CD14-positive monocyte (primary cell): ENCODE results near the gene ANKLE2. TPM values are rescaled to one million over a fixed set of nuclear protein-coding genes. Genes with fewer than 3 reads are reported as not detected.
"Not testable (repeated sequence)": the region's sequence is repeated elsewhere in the genome, so short reads cannot be mapped to it uniquely, and the experiment has no call there.

Source experiments
- DNase-seq, 3 donors: peaks; one replicate each; pipeline ENCODE4 v3.0.0-alpha.2; 2011 to 2022
- H2AFZ ChIP-seq: 2 replicates; pipeline ENCODE4 v1.6.0; 2012; ENCODE audit warnings: mild to moderate bottlenecking, low read depth, low read length, inconsistent platforms; ENCODE audit not compliant: insufficient read depth, poor library complexity, severe bottlenecking
- H3K27ac ChIP-seq, 2 donors: 1 replicate in 1 of 2; 2 replicates in 1 of 2; pipeline ENCODE4 v1.5.1; 2012 to 2013; ENCODE audit warnings: low read length in 2 of 2, control low read depth in 1 of 2, inconsistent platforms in 1 of 2, low read depth in 1 of 2, mild to moderate bottlenecking in 1 of 2
- H3K27me3 ChIP-seq, 2 donors: one replicate each; pipeline versions ENCODE4 v1.6.0 to v1.6.1; 2011 to 2013; ENCODE audit warnings: low read length in 2 of 2; ENCODE audit not compliant: control insufficient read depth in 2 of 2, insufficient read depth in 2 of 2
- H3K36me3 ChIP-seq, 2 donors: replicated peaks in 1 of 2; 1 replicate in 1 of 2; 2 replicates in 1 of 2; pipeline versions ENCODE4 v1.5.1 to v1.6.1; 2012 to 2013; ENCODE audit warnings: low read length in 2 of 2, control low read depth in 1 of 2, inconsistent platforms in 1 of 2, mild to moderate bottlenecking in 1 of 2; ENCODE audit not compliant: insufficient read depth in 2 of 2, control insufficient read depth in 1 of 2
- H3K4me1 ChIP-seq, 2 donors: 1 replicate in 1 of 2; 2 replicates in 1 of 2; pipeline versions ENCODE4 v1.5.1 to v1.6.1; 2012 to 2013; ENCODE audit warnings: low read length in 2 of 2, control low read depth in 1 of 2, inconsistent platforms in 1 of 2, mild to moderate bottlenecking in 1 of 2, moderate library complexity in 1 of 2; ENCODE audit not compliant: insufficient read depth in 2 of 2, control insufficient read depth in 1 of 2
- H3K4me2 ChIP-seq: replicated peaks from 2 replicates; pipeline ENCODE3; 2012; ENCODE audit warnings: low read length, moderate library complexity, mild to moderate bottlenecking; ENCODE audit not compliant: poor library complexity, severe bottlenecking; ENCODE audit errors: extremely low read depth
- H3K4me3 ChIP-seq, 3 experiments: fragments of 200-600 bp in 1 of 3; sonication (generic) in 1 of 3; replicated peaks in 1 of 3; 1 replicate in 2 of 3; 2 replicates in 1 of 3; pipeline ENCODE4 v1.5.1; 2011 to 2013; ENCODE audit warnings: low read length in 3 of 3, mild to moderate bottlenecking in 3 of 3, control low read depth in 2 of 3, low read depth in 2 of 3, inconsistent platforms in 1 of 3, moderate library complexity in 1 of 3
- H3K79me2 ChIP-seq: 2 replicates; pipeline ENCODE4 v1.6.0; 2012; ENCODE audit warnings: mild to moderate bottlenecking, control low read depth, inconsistent platforms, low read length, moderate library complexity; ENCODE audit not compliant: insufficient read depth
- H3K9ac ChIP-seq: 2 replicates; pipeline ENCODE4 v1.6.0; 2017; ENCODE audit warnings: low read length, mild to moderate bottlenecking; ENCODE audit not compliant: insufficient read depth, poor library complexity, severe bottlenecking
- H3K9me3 ChIP-seq, 2 donors: replicated peaks in 1 of 2; 1 replicate in 1 of 2; 2 replicates in 1 of 2; pipeline versions ENCODE4 v1.5.1 to v1.6.1; 2012 to 2013; ENCODE audit warnings: low read length in 2 of 2, control low read depth in 1 of 2; ENCODE audit not compliant: control insufficient read depth in 1 of 2, insufficient read depth in 1 of 2
- H4K20me1 ChIP-seq: 2 replicates; pipeline ENCODE4 v1.6.0; 2012; ENCODE audit warnings: mild to moderate bottlenecking, low read length, control low read depth, moderate library complexity; ENCODE audit not compliant: insufficient read depth
- H3K27ac Mint-ChIP-seq, 7 donors: one replicate each; pipeline ENCODE4 v1.8.0; 2020; ENCODE audit warnings: mild to moderate bottlenecking in 7 of 7, mixed read lengths in 7 of 7, moderate library complexity in 6 of 7, inconsistent platforms in 2 of 7
- H3K27me3 Mint-ChIP-seq, 3 donors: one replicate each; pipeline ENCODE4 v1.8.0; 2021 to 2022; ENCODE audit warnings: low read depth in 3 of 3, mild to moderate bottlenecking in 3 of 3, mixed read lengths in 3 of 3, moderate library complexity in 3 of 3, inconsistent platforms in 1 of 3
- H3K36me3 Mint-ChIP-seq, 2 donors: one replicate each; pipeline ENCODE4 v1.8.0; 2020; ENCODE audit warnings: mixed read lengths in 2 of 2, inconsistent platforms in 1 of 2, mild to moderate bottlenecking in 1 of 2
- H3K4me1 Mint-ChIP-seq: one replicate; pipeline ENCODE4 v1.8.0; 2020; ENCODE audit warnings: mild to moderate bottlenecking, mixed read lengths
- H3K4me3 Mint-ChIP-seq, 2 donors: one replicate each; pipeline ENCODE4 v1.8.0; 2020; ENCODE audit warnings: mild to moderate bottlenecking in 2 of 2, mixed read lengths in 2 of 2, moderate library complexity in 1 of 2
- H3K9me3 Mint-ChIP-seq, 7 donors: one replicate each; pipeline ENCODE4 v1.8.0; 2020 to 2022; ENCODE audit warnings: mixed read lengths in 7 of 7, mild to moderate bottlenecking in 6 of 7, moderate library complexity in 6 of 7, inconsistent platforms in 2 of 7
- WGBS: methylation state at CpG from one replicate; pipeline ENCODE4 v1.1.5; 2013; ENCODE audit warnings: missing lambda C conversion rate; ENCODE audit not compliant: insufficient coverage; 5-methylcytosine and 5-hydroxymethylcytosine counted together
- intact Hi-C, 2 donors: fragments of 100-400 bp; cut with micrococcal nuclease; formaldehyde crosslinking; loops; one replicate each; pipeline versions ENCODE4 v1.15.0 to v1.15.1; 2023
- polyA plus RNA-seq, 3 donors: library from polyadenylated mRNA; depleted of rRNA in 1 of 3; unstranded in 2 of 3; stranded (reverse) in 1 of 3; fragments of 300-500 nt in 2 of 3; fragments of >200 nt in 1 of 3; fragmentation: Illumina TruSeq in 2 of 3; gene quantifications; 1 replicate in 2 of 3; 2 replicates in 1 of 3; pipeline ENCODE4 v1.2.3, GENCODE V29; 2012 to 2021
- TF ChIP-seq, protein P1 (sequence below): fragments of 200-600 bp; IDR thresholded peaks from one replicate; pipeline ENCODE4 v1.8.0; 2022; ENCODE audit warnings: antibody characterized with exemption, mild to moderate bottlenecking

The ANKLE2 gene
- polyA plus RNA-seq, 3 donors: 10.1 to 88.4 (median 15.0) TPM

DNA sequence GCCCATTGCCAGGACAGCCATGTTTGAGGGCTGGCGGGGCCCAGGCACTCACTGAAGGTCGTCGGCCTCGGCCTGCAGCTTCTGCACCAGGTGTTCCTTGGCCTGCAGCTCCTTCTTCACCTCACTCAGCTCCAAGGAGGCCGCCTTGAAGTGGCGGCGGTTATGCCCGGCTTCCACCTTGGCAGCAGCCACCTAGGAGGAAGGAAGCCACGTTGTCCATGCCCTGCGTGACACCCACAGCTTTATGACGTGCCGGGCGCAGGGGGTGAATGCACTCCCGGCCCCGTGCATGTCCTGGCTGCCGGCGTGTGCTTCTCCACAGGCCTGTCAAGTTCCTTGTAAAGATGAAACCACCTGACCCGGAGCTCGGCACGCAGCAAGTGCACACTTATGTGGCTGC, 16.0 kb upstream of the ANKLE2 start:
- Mint-ChIP-seq H3K4me3 (no peak overlapping the region), H3K9me3 (peaks cover 0 to 2% (median 0%) of the 10 kb centered on the region in 7 donors), H3K27me3 (peaks cover 0 to 2% (median 0%) of the 10 kb centered on the region in 3 donors), H3K36me3 (peaks cover 64 to 93% of the 10 kb centered on the region in 2 donors), H3K27ac (peak overlapping the region in 1 of 7 donors; percentile 68), H3K4me1 (peaks cover 3% of the 10 kb centered on the region)
- no peak for DNase-seq
- Histone ChIP-seq H3K4me1 (peaks cover 2 to 4% of the 10 kb centered on the region in 2 donors), H3K9me3 (no peaks in the 10 kb centered on the region), H3K27ac (no peak overlapping the region), H3K4me2 (no peak overlapping the region), H4K20me1 (no peaks in the 10 kb centered on the region), H2AFZ (no peak overlapping the region), H3K9ac (no peak overlapping the region), H3K27me3 (no peaks in the 10 kb centered on the region), H3K79me2 (no peaks in the 10 kb centered on the region), H3K4me3 (no peak overlapping the region), H3K36me3 (peaks cover 79 to 98% of the 10 kb centered on the region in 2 donors)
- TF ChIP-seq, protein P1, sequence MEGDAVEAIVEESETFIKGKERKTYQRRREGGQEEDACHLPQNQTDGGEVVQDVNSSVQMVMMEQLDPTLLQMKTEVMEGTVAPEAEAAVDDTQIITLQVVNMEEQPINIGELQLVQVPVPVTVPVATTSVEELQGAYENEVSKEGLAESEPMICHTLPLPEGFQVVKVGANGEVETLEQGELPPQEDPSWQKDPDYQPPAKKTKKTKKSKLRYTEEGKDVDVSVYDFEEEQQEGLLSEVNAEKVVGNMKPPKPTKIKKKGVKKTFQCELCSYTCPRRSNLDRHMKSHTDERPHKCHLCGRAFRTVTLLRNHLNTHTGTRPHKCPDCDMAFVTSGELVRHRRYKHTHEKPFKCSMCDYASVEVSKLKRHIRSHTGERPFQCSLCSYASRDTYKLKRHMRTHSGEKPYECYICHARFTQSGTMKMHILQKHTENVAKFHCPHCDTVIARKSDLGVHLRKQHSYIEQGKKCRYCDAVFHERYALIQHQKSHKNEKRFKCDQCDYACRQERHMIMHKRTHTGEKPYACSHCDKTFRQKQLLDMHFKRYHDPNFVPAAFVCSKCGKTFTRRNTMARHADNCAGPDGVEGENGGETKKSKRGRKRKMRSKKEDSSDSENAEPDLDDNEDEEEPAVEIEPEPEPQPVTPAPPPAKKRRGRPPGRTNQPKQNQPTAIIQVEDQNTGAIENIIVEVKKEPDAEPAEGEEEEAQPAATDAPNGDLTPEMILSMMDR: no peak
- intact Hi-C loops: no loop called here
- WGBS: 96% methylated on average over 19 of the region's 20 CpGs

DNA sequence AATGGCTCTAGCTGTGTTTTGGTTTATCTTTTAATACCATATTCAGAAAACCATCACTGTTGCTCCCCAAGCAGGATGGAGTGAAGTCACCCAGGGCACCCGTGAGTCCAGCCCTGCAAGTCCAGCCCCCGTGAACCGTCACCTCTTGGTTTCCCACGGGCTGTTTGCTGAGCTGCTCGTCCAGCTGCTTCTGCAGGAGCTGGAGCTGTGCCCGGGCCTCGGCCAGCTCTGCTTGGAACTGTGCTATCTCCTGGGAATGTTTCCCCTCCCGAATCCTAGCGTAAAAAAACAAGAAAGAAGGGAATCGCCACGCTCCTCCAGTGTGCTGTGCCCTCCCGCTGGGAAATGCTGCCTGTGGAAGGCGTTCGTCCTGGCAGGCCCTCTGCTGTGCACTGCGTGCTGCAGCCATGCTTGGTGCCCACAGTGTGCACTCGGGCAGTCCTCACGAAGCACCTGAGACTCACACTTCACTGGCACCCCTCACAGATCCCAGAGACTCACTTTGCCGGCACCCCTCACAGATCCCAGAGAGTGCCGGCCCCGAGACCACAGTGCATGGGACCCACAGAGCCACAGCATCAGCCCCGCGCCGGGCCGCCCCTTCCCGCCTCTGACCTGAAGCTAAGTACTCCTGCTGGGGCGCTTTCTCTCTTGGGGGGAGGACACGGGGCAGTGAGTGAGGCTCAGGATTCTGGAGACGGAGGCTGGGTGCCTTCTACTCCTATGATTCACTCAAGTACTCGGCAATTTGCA, 15.4 kb upstream of the ANKLE2 start:
- no peak overlapping the region for H2AFZ ChIP-seq
- intact Hi-C loops: no loop called here
- peaks cover 73 to 92% of the 10 kb centered on the region in 2 donors for H3K36me3 ChIP-seq
- H3K9ac ChIP-seq: no peak overlapping the region
- H3K27me3 Mint-ChIP-seq: peaks cover 0 to 2% (median 0%) of the 10 kb centered on the region in 3 donors
- no peak overlapping the region for H3K4me2 ChIP-seq
- H3K9me3 Mint-ChIP-seq: peaks cover 0 to 1% (median 0%) of the 10 kb centered on the region in 7 donors
- no peaks in the 10 kb centered on the region for H3K79me2 ChIP-seq
- H3K27ac ChIP-seq: no peak overlapping the region
- H3K4me3 ChIP-seq: no peak overlapping the region
- no peak overlapping the region for H3K4me3 Mint-ChIP-seq
- H3K4me1 Mint-ChIP-seq: peaks cover 9% of the 10 kb centered on the region
- no peak for DNase-seq
- TF ChIP-seq, protein P1: no peak
- peaks cover 59 to 90% of the 10 kb centered on the region in 2 donors for H3K36me3 Mint-ChIP-seq
- H4K20me1 ChIP-seq: no peaks in the 10 kb centered on the region
- peaks cover 6 to 10% of the 10 kb centered on the region in 2 donors for H3K4me1 ChIP-seq
- H3K27ac Mint-ChIP-seq: peak overlapping the region in 1 of 7 donors; percentile 68
- no peaks in the 10 kb centered on the region for H3K9me3 ChIP-seq
- 96% methylated on average over 19 of the region's 29 CpGs for WGBS
- H3K27me3 ChIP-seq: no peaks in the 10 kb centered on the region

- 81% methylated on average over 7 of the region's 12 CpGs for WGBS
- DNase-seq, H3K27me3 ChIP-seq, H3K79me2 ChIP-seq, H3K4me3 ChIP-seq, H2AFZ ChIP-seq, H3K4me3 Mint-ChIP-seq, H3K9ac ChIP-seq, intact Hi-C loops, H3K9me3 Mint-ChIP-seq, H4K20me1 ChIP-seq, H3K9me3 ChIP-seq, H3K4me2 ChIP-seq, H3K27me3 Mint-ChIP-seq, H3K27ac ChIP-seq: not testable (repeated sequence)
- H3K36me3 ChIP-seq: peaks cover 65 to 84% of the 10 kb centered on the region in 2 donors
- H3K36me3 Mint-ChIP-seq: peaks cover 51 to 89% of the 10 kb centered on the region in 2 donors
- H3K4me1 ChIP-seq: peaks cover 14 to 18% of the 10 kb centered on the region in 2 donors
- peaks cover 16% of the 10 kb centered on the region for H3K4me1 Mint-ChIP-seq
- peak overlapping the region in 1 of 7 donors; percentile 73 for H3K27ac Mint-ChIP-seq
Measured at GRCh38 chr12:132776230-132776625, 14.6 kb upstream of the ANKLE2 start.
